ENCODE results near the gene NEK1. TPM values are rescaled to one million over a fixed set of nuclear protein-coding genes. Genes with fewer than 3 reads are reported as not detected.

The NEK1 gene
- total RNA-seq, 1 experiment from 2014 or later: 12.3 TPM

- Mint-ChIP-seq H3K36me3 (ENCODE audit: insufficient read depth in 1 of 3, low read depth in 3 of 3) (no peaks in the 10 kb centered on the region; a peak in 2 of 7 replicates), H3K4me3 (peak overlapping the region; percentile 94 to 95), H3K4me1 (peaks cover 8 to 20% of the 10 kb centered on the region in 2 experiments), H3K9me3 (no peaks in the 10 kb centered on the region), H3K27me3 (ENCODE audit: low read depth) (no peaks in the 10 kb centered on the region), H3K27ac (peak overlapping the region; percentile 90 to 99 (median 98))
- no peak overlapping the region for H3K23ac ChIP-seq (ENCODE audit: insufficient read length, low read depth, low read length)
- no peak overlapping the region for H3K4ac ChIP-seq (ENCODE audit: low read depth, low read length)
- H2BK15ac ChIP-seq (ENCODE audit: low read depth, low read length): no peak overlapping the region
- peaks cover 2% of the 10 kb centered on the region; the same call in 1 of the 2 replicates for H3K79me2 ChIP-seq (ENCODE audit: insufficient read depth, low read length)
- H3K9ac ChIP-seq (ENCODE audit: extremely low read depth, insufficient read length, low read length): peak overlapping the region; percentile 51
- H3K9me3 ChIP-seq (ENCODE audit: control insufficient read depth, low read depth, low read length): no peaks in the 10 kb centered on the region
- H4K91ac ChIP-seq (ENCODE audit: insufficient read length, low read depth, low read length): no peak overlapping the region
- no peak overlapping the region for H3K18ac ChIP-seq (ENCODE audit: insufficient read length, low read depth, low read length)
- peak overlapping the region; percentile 95 for H3K4me2 ChIP-seq (ENCODE audit: insufficient read depth, insufficient read length, low read length)
- peak; percentile 78 for DNase-seq
- WGBS (ENCODE audit: extremely low coverage, insufficient read length, low lambda C conversion rate): no CpG with 5 or more reads among the region's 9 CpGs
- H2AFZ ChIP-seq (ENCODE audit: low read length): no peak overlapping the region
- no peaks in the 10 kb centered on the region for H3K27me3 ChIP-seq (ENCODE audit: insufficient read depth, low read length)
- H2BK20ac ChIP-seq (ENCODE audit: low read depth, low read length, poor library complexity, severe bottlenecking): no peak overlapping the region
- H4K20me1 ChIP-seq (ENCODE audit: control insufficient read depth, insufficient read depth, insufficient read length): no peaks in the 10 kb centered on the region
- H3K23me2 ChIP-seq (ENCODE audit: insufficient read length, low read depth, low read length, poor library complexity, severe bottlenecking): no peaks in the 10 kb centered on the region
- no peak overlapping the region for H4K5ac ChIP-seq (ENCODE audit: insufficient read length, low read depth, low read length)
- no peak overlapping the region for H3K27ac ChIP-seq (ENCODE audit: insufficient read length, low read depth, low read length)
- H3K4me1 ChIP-seq (ENCODE audit: insufficient read depth, low read length): 0 out of 2 replicates have a peak, but pooled peaks cover 3% of the 10 kb centered on the region
- H2BK120ac ChIP-seq (ENCODE audit: low read depth, low read length, poor library complexity, severe bottlenecking): no peak overlapping the region
- no peak overlapping the region for H2BK5ac ChIP-seq (ENCODE audit: insufficient read length, low read length)
- no peak overlapping the region for H4K8ac ChIP-seq (replicated peaks; ENCODE audit: insufficient read length, low read depth, low read length)
- H2AK5ac ChIP-seq (ENCODE audit: insufficient read length, low read length): no peak overlapping the region
- no peak overlapping the region for H3T11ph ChIP-seq (ENCODE audit: low read length)
- TF ChIP-seq CTCF (conservative IDR thresholded peaks at IDR 0.05): peak; percentile 83
- H2BK12ac ChIP-seq (ENCODE audit: insufficient read length, low read depth, low read length): no peak overlapping the region
- no peak overlapping the region for H3K56ac ChIP-seq (ENCODE audit: insufficient read length, low read depth, low read length)
- no peaks in the 10 kb centered on the region for H3K79me1 ChIP-seq (ENCODE audit: insufficient read depth, low read depth, low read length, poor library complexity, severe bottlenecking)
- no peak overlapping the region for H3K14ac ChIP-seq (ENCODE audit: insufficient read depth, low read length)
These were observed 782 bp upstream of the NEK1 start for GRCh38 chr4:169612871-169613859.

Measured in H9 (cell line).